Neutrophil (primary cell): ENCODE data around the gene TNFRSF12A.

ENCODE experiments used
- H3K27ac ChIP-seq: fragments of 200-600 bp; sonication (generic); 2 replicates; pipeline ENCODE4 v1.5.1; 2016; ENCODE audit warnings: mild to moderate bottlenecking, moderate library complexity
- H3K27me3 ChIP-seq: fragments of 200-600 bp; sonication (generic); 2 replicates; pipeline ENCODE4 v1.6.0; 2016; ENCODE audit warnings: mild to moderate bottlenecking
- H3K36me3 ChIP-seq: fragments of 200-600 bp; sonication (generic); 2 replicates; pipeline ENCODE4 v1.5.1; 2017
- H3K4me1 ChIP-seq, 2 experiments: fragments of 200-600 bp in 1 of 2; sonication (generic) in 1 of 2; 1 replicate in 1 of 2; 2 replicates in 1 of 2; pipeline versions ENCODE4 v1.5.1 to v1.6.1; 2013 to 2016; ENCODE audit warnings: low read depth in 1 of 2, low read length in 1 of 2, mild to moderate bottlenecking in 1 of 2, moderate library complexity in 1 of 2; ENCODE audit not compliant: control insufficient read depth in 1 of 2, insufficient read depth in 1 of 2
- H3K4me3 ChIP-seq, 2 experiments: fragments of 200-600 bp in 1 of 2; sonication (generic) in 1 of 2; 1 replicate in 1 of 2; 2 replicates in 1 of 2; pipeline ENCODE4 v1.5.1; 2013 to 2016; ENCODE audit warnings: low read depth in 1 of 2, low read length in 1 of 2, mild to moderate bottlenecking in 1 of 2, moderate library complexity in 1 of 2
- H3K9me3 ChIP-seq: fragments of 200-600 bp; sonication (generic); 2 replicates; pipeline ENCODE4 v1.5.1; 2016
- CTCF ChIP-seq: fragments of 200-600 bp; sonication (generic); IDR thresholded peaks from 2 replicates; pipeline ENCODE4 v1.5.1; 2016; ENCODE audit warnings: antibody characterized with exemption

The TNFRSF12A gene

GRCh38 chr16:2977440-2977839, 42.7 kb upstream of the TNFRSF12A start:
- Histone ChIP-seq H3K4me3 (no peak overlapping the region), H3K27me3 (no peaks in the 10 kb centered on the region), H3K27ac (no peak overlapping the region), H3K4me1 (peaks cover 17 to 19% of the 10 kb centered on the region in 2 experiments), H3K36me3 (peaks cover 18% of the 10 kb centered on the region), H3K9me3 (no peaks in the 10 kb centered on the region)
- TF ChIP-seq CTCF = no peak

- Histone ChIP-seq H3K4me1 (peaks cover 26 to 27% of the 10 kb centered on the region in 2 experiments), H3K27me3 (no peaks in the 10 kb centered on the region), H3K36me3 (peaks cover 10% of the 10 kb centered on the region), H3K9me3 (no peaks in the 10 kb centered on the region), H3K4me3 (peak overlapping the region; percentile 90 to 95), H3K27ac (no peak overlapping the region)
- no peak for TF ChIP-seq CTCF
Observed at GRCh38 chr16:2979669-2980226, 40.4 kb upstream of the TNFRSF12A start.

- peak; percentile 13 for TF ChIP-seq CTCF
- H3K27ac ChIP-seq = peak within 1 kb of the TSS; percentile 51
- peak within 1 kb of the TSS; percentile 90 to 95 for H3K4me3 ChIP-seq
- no peaks in the 10 kb centered on the region for H3K27me3 ChIP-seq
- peaks cover 3% of the 10 kb centered on the region for H3K36me3 ChIP-seq
- H3K4me1 ChIP-seq = peaks cover 26 to 27% of the 10 kb centered on the region in 2 experiments
- H3K9me3 ChIP-seq = no peaks in the 10 kb centered on the region
Observed at GRCh38 chr16:2980227-2981176, 39.7 kb upstream of the TNFRSF12A start, which contains the start of gene PKMYT1. TSS of gene PKMYT1 (minus strand) at chr16:2980446. CDS start at chr16:2979657, 789 bp downstream.

- no peak overlapping the region for H3K27ac ChIP-seq
- H3K36me3 ChIP-seq = no peaks in the 10 kb centered on the region
- H3K9me3 ChIP-seq = no peaks in the 10 kb centered on the region
- no peak for TF ChIP-seq CTCF
- H3K4me3 ChIP-seq = peak overlapping the region; percentile 90 to 95
- peaks cover 26 to 27% of the 10 kb centered on the region in 2 experiments for H3K4me1 ChIP-seq
- H3K27me3 ChIP-seq = no peaks in the 10 kb centered on the region
Observed at GRCh38 chr16:2981177-2981898, 38.8 kb upstream of the TNFRSF12A start.

- Histone ChIP-seq H3K36me3 (no peaks in the 10 kb centered on the region), H3K27ac (no peak overlapping the region), H3K4me1 (peaks cover 26 to 27% of the 10 kb centered on the region in 2 experiments), H3K4me3 (no peak overlapping the region), H3K9me3 (no peaks in the 10 kb centered on the region), H3K27me3 (no peaks in the 10 kb centered on the region)
- TF ChIP-seq CTCF = no peak
Observed at GRCh38 chr16:2981899-2982250, 38.3 kb upstream of the TNFRSF12A start.
